Endothelial cell of umbilical vein (primary cell): ENCODE results near the gene ATXN7L1. TPM values are rescaled to one million over a fixed set of nuclear protein-coding genes. Genes with fewer than 3 reads are reported as not detected.

ENCODE experiments used
- BruUV-seq: library from RNA; stranded (reverse); fragments of 400-500 nt; replicated peaks from 2 replicates; lab custom pipeline; 2021; lab: Mats Ljungman, UMichigan
- CTCF ChIA-PET: fragments of 300-600, 350-600 bp; sonication (Branson Sonifier 250); formaldehyde crosslinking; loops from one replicate; lab custom pipeline; 2021; ENCODE audit warnings: antibody characterized with exemption, inconsistent platforms; lab: Charles Lee
- POLR2A ChIA-PET: fragments of 300-600, 350-600 bp; sonication (Branson Sonifier 250); formaldehyde crosslinking; loops from one replicate; lab custom pipeline; 2021; ENCODE audit warnings: antibody characterized with exemption, inconsistent platforms; lab: Charles Lee
- DNase-seq: peaks from one replicate; pipeline ENCODE4 v3.0.0-alpha.2; 2011; ENCODE audit warnings: low read depth, low spot score
- FAIRE-seq: peaks from 2 replicates; lab custom pipeline; 2011; peaks lifted over from hg19 to GRCh38; lab: Jason Lieb, UNC
- H2AFZ ChIP-seq: 2 replicates; pipeline ENCODE4 v1.6.0; 2012; ENCODE audit warnings: low read depth, low read length, control low read depth, inconsistent platforms
- H3K27ac ChIP-seq: 2 replicates; pipeline ENCODE4 v1.5.1; 2011; ENCODE audit warnings: low read depth, mild to moderate bottlenecking, control low read depth, low read length, moderate library complexity; ENCODE audit not compliant: insufficient read depth
- H3K27me3 ChIP-seq, 2 experiments: 2 replicates each; pipeline versions ENCODE4 v1.6.0 to v1.6.1; 2011; ENCODE audit warnings: low read length in 2 of 2, mixed read lengths in 1 of 2; ENCODE audit not compliant: control insufficient read depth in 2 of 2, insufficient read depth in 2 of 2
- H3K36me3 ChIP-seq, 2 experiments: 2 replicates in 1 of 2; 3 replicates in 1 of 2; pipeline ENCODE4 v1.5.1; 2011; ENCODE audit warnings: low read length in 2 of 2, mild to moderate bottlenecking in 1 of 2, moderate library complexity in 1 of 2; ENCODE audit not compliant: control insufficient read depth in 2 of 2, insufficient read depth in 2 of 2; ENCODE audit errors: extremely low read depth in 1 of 2
- H3K4me1 ChIP-seq: 3 replicates; pipeline ENCODE4 v1.5.1; 2011; ENCODE audit warnings: mild to moderate bottlenecking, low read length; ENCODE audit not compliant: control insufficient read depth, insufficient read depth; ENCODE audit errors: extremely low read depth
- H3K4me2 ChIP-seq: 2 replicates; pipeline ENCODE4 v1.6.1; 2011; ENCODE audit warnings: low read length, control low read depth, mixed read lengths; ENCODE audit not compliant: insufficient read depth
- H3K4me3 ChIP-seq, 3 experiments: fragments of 200-600 bp in 1 of 3; sonication (generic), shearing (Covaris generic) in 1 of 3; replicated peaks in 1 of 3; 2 replicates each; pipeline ENCODE4 v1.5.1; 2011 to 2016; ENCODE audit warnings: control low read depth in 3 of 3, low read length in 3 of 3, mild to moderate bottlenecking in 2 of 3, inconsistent platforms in 1 of 3, low read depth in 1 of 3, moderate library complexity in 1 of 3; ENCODE audit not compliant: insufficient read depth in 1 of 3
- H3K79me2 ChIP-seq: 2 replicates; pipeline ENCODE4 v1.6.0; 2012; ENCODE audit warnings: low read length, inconsistent platforms; ENCODE audit not compliant: control insufficient read depth, insufficient read depth
- H3K9ac ChIP-seq: replicated peaks from 2 replicates; pipeline ENCODE3; 2011; ENCODE audit warnings: low read length, control low read depth; ENCODE audit not compliant: insufficient read depth; ENCODE audit errors: extremely low read depth
- H3K9me1 ChIP-seq: replicated peaks from 3 replicates; pipeline ENCODE4 v1.6.0; 2011; ENCODE audit warnings: mild to moderate bottlenecking, low read length; ENCODE audit not compliant: control insufficient read depth, insufficient read depth; ENCODE audit errors: extremely low read depth
- H3K9me3 ChIP-seq: replicated peaks from 2 replicates; pipeline ENCODE4 v1.5.1; 2012; ENCODE audit warnings: low read length, inconsistent platforms; ENCODE audit not compliant: control insufficient read depth, insufficient read depth
- H4K20me1 ChIP-seq: replicated peaks from 2 replicates; pipeline ENCODE3; 2011; ENCODE audit warnings: mild to moderate bottlenecking, low read length; ENCODE audit not compliant: control insufficient read depth, insufficient read depth; ENCODE audit errors: extremely low read depth
- CTCF ChIP-seq, 2 donors: IDR thresholded peaks; 1 replicate in 1 of 2; 2 replicates in 1 of 2; pipeline ENCODE4 v1.5.1; 2011; ENCODE audit warnings: low read length in 2 of 2, mild to moderate bottlenecking in 2 of 2, moderate library complexity in 2 of 2, control low read depth in 1 of 2, inconsistent platforms in 1 of 2, low read depth in 1 of 2; ENCODE audit not compliant: insufficient read depth in 1 of 2; ENCODE audit errors: extremely low read depth in 1 of 2
- EZH2 ChIP-seq: IDR thresholded peaks from 2 replicates; pipeline ENCODE4 v1.6.1; 2012; ENCODE audit warnings: borderline replicate concordance, low read depth, mild to moderate bottlenecking, moderate library complexity, low read length, inconsistent platforms; ENCODE audit not compliant: severe bottlenecking
- FOS ChIP-seq: IDR thresholded peaks from 2 replicates; pipeline ENCODE4 v1.6.1; 2011; ENCODE audit warnings: mild to moderate bottlenecking, low read length, moderate library complexity, borderline replicate concordance; ENCODE audit not compliant: insufficient read depth
- GATA2 ChIP-seq: IDR thresholded peaks from 2 replicates; pipeline ENCODE4 v1.7.0; 2011; ENCODE audit warnings: low read depth, mild to moderate bottlenecking, moderate library complexity, mixed read lengths, low read length; ENCODE audit not compliant: insufficient read length, insufficient read depth
- JUN ChIP-seq: IDR thresholded peaks from 2 replicates; pipeline ENCODE4 v1.6.1; 2011; ENCODE audit warnings: borderline replicate concordance, low read depth; ENCODE audit not compliant: insufficient read length, insufficient read depth
- MAX ChIP-seq: IDR thresholded peaks from 2 replicates; pipeline ENCODE4 v1.6.1; 2011; ENCODE audit not compliant: insufficient read depth, insufficient read length
- MYC ChIP-seq: IDR thresholded peaks from one replicate; pipeline ENCODE4 v1.6.1; 2011; ENCODE audit warnings: mild to moderate bottlenecking, low read depth, low read length
- POLR2A ChIP-seq: IDR thresholded peaks from 2 replicates; pipeline ENCODE4 v1.6.1; 2012; ENCODE audit warnings: low read depth, mild to moderate bottlenecking, control low read depth, low read length
- POLR2AphosphoS5 ChIP-seq: IDR thresholded peaks from 2 replicates; pipeline ENCODE4 v1.6.1; 2012; ENCODE audit warnings: low read depth, mild to moderate bottlenecking, control low read depth, low read length, moderate library complexity; ENCODE audit not compliant: insufficient read depth
- dilution Hi-C: fragments of 300-500 bp; cut with MboI; formaldehyde crosslinking; loops from one replicate; pipeline ENCODE4 v1.15.0; 2019; ENCODE audit warnings: low sequenced_read_pairs; ENCODE audit not compliant: extremely low pct_ligation_motif_present
- intact Hi-C: fragments of 100-400 bp; cut with micrococcal nuclease; formaldehyde crosslinking; loops from one replicate; pipeline ENCODE4 v1.10.0; 2022
- polyA plus RNA-seq, 4 experiments: library from polyadenylated mRNA; depleted of rRNA in 3 of 4; stranded (reverse) in 3 of 4; unstranded in 1 of 4; fragments of >200 nt; gene quantifications; 2 replicates each; pipeline versions ENCODE4 v1.2.1 to v1.2.3, GENCODE V29; 2011 to 2012; ENCODE audit warnings: missing spikeins in 1 of 4
- total RNA-seq: library from RNA; stranded (reverse); gene quantifications from 2 replicates; pipeline ENCODE4 v1.2.3, GENCODE V29; 2021

Gene ATXN7L1
- total and polyA plus RNA-seq, 2 donors (not counting 3 experiments of a cell fraction or from before 2014, with no cell fraction given): 4.6 to 15.6 TPM

DNA sequence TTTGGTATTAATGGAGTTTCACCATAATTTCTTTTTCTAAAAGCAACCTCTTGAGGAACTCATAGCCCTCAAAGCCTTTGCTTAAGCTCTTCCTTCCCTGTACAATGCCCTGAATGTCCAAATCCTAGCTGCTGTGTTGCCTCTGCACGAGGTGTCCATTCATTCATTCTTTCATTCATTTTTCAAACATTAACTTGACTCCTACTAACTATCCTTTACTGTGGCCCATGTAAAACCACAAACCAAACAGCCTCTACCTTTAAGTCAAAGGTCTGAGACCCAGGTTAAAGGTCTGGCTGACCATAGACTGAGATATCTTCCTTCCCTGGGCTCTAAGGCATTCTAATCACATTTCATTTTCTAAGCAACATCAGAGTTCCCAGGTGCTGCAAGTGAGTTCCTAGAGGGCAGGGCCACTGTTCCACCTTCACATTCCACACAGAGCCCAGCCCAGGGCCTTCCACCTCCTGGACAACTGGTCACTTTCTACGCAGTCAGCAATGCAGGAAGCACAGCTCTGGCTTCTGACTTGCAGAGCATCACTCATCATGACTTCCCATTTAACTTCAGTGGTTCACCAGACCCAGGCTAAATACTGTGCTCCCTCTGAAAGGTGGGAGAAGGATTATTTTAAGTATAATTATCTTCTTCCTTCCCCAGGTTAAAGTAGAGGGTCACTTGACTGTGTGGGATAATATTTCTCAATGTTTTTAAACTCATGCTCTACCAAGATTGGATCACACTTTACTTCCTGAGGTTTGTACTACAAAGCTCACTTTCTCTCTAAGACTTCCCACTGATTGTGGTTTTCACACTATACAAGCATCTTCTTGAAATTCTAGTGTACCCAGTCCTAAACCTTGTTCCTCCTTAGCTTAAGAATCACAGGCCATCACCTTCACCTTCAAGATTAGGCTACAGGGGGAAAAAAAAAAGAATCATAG lies 19.1 kb downstream of the ATXN7L1 start:
- ChIA-PET POLR2A (no interaction called here), CTCF (interaction anchor here (0.6 to 1.8 kb wide), 4 partner anchors 17 to 97 kb away, joined by 3 to 5 read pairs (median 4); no protein-coding TSS in a partner anchor)
- Histone ChIP-seq H3K27me3 (no peaks in the 10 kb centered on the region), H3K9me1 (no peaks in the 10 kb centered on the region), H4K20me1 (no peaks in the 10 kb centered on the region), H3K79me2 (no peaks in the 10 kb centered on the region), H3K36me3 (no peaks in the 10 kb centered on the region), H3K4me2 (no peak overlapping the region), H3K9ac (no peak overlapping the region), H2AFZ (no peak overlapping the region), H3K4me3 (no peak overlapping the region), H3K27ac (no peak overlapping the region), H3K9me3 (no peaks in the 10 kb centered on the region), H3K4me1 (peaks cover 4% of the 10 kb centered on the region)
- dilution Hi-C loops: no loop called here
- no TSS peak for BruUV-seq
- intact Hi-C loops: no loop called here
- DNase-seq (no peak), FAIRE-seq (no peak)
- no peak for TF ChIP-seq POLR2AphosphoS5
- no peak for TF ChIP-seq FOS
- TF ChIP-seq MAX: no peak
- no peak for TF ChIP-seq POLR2A
- no peak for TF ChIP-seq EZH2
- no peak for TF ChIP-seq JUN
- TF ChIP-seq MYC: no peak
- TF ChIP-seq CTCF (IDR thresholded peaks at IDR 0.05; ENCODE audit: extremely low read depth in 1 of 2, insufficient read depth in 1 of 2, low read depth in 1 of 2, low read length in 2 of 2): no peak
- TF ChIP-seq GATA2: no peak
